Activated T-cell treated with anti-CD3 and anti-CD28 coated beads, Interleukin-2, amount 50 U/mL, for 72 hours (primary cell): Measurements from ENCODE around the gene HDAC9. TPM values are rescaled to one million over a fixed set of nuclear protein-coding genes. Genes with fewer than 3 reads are reported as not detected.

Experiments
- ATAC-seq, 2 donors: fragments of 150-1000 bp; cut with Tn5 transposase; replicated peaks in 1 of 2; 2 replicates each; pipeline ENCODE4 v1.10.0; 2021; ENCODE audit warnings: moderate library complexity in 2 of 2, mild to moderate bottlenecking in 1 of 2
- DNase-seq, 2 donors: peaks; one replicate each; pipeline ENCODE4 v3.0.0; 2021 to 2022; ENCODE audit warnings: mixed read lengths in 1 of 2
- H3K27ac Mint-ChIP-seq: one replicate; pipeline ENCODE4 v1.8.0; 2022; ENCODE audit warnings: mild to moderate bottlenecking, moderate library complexity, mixed read lengths
- H3K27me3 Mint-ChIP-seq: one replicate; pipeline ENCODE4 v1.8.0; 2022; ENCODE audit warnings: low read depth, mixed read lengths
- H3K36me3 Mint-ChIP-seq, 2 donors: one replicate each; pipeline ENCODE4 v1.8.0; 2022; ENCODE audit warnings: mixed read lengths in 2 of 2, mild to moderate bottlenecking in 1 of 2; ENCODE audit not compliant: insufficient read depth in 2 of 2
- H3K4me1 Mint-ChIP-seq: one replicate; pipeline ENCODE4 v1.8.0; 2022; ENCODE audit warnings: low read depth, mixed read lengths
- H3K4me3 Mint-ChIP-seq, 2 donors: one replicate each; pipeline ENCODE4 v1.8.0; 2022; ENCODE audit warnings: mild to moderate bottlenecking in 2 of 2, mixed read lengths in 2 of 2, moderate library complexity in 2 of 2
- H3K9me3 Mint-ChIP-seq, 2 donors: one replicate each; pipeline ENCODE4 v1.8.0; 2022; ENCODE audit warnings: mixed read lengths in 2 of 2
- total RNA-seq, 2 donors: library from RNA; stranded (reverse); gene quantifications; one replicate each; pipeline ENCODE4 v1.2.3, GENCODE V29; 2022

HDAC9 gene
- total RNA-seq, 2 donors from 2014 or later: 0.55 to 2.9 TPM

- no peak for DNase-seq
- Mint-ChIP-seq H3K36me3 (no peaks in the 10 kb centered on the region), H3K9me3 (no peaks in the 10 kb centered on the region), H3K27ac (no peak overlapping the region), H3K27me3 (no peaks in the 10 kb centered on the region), H3K4me1 (no peaks in the 10 kb centered on the region), H3K4me3 (no peak overlapping the region)
- ATAC-seq: no peak
Observed at GRCh38 chr7:18520450-18521235, 25.1 kb downstream of the HDAC9 start.

GRCh38 chr7:18521236-18521589, 25.7 kb downstream of the HDAC9 start:
- no peak overlapping the region for H3K27ac Mint-ChIP-seq
- H3K36me3 Mint-ChIP-seq: no peaks in the 10 kb centered on the region
- no peaks in the 10 kb centered on the region for H3K27me3 Mint-ChIP-seq
- no peaks in the 10 kb centered on the region for H3K9me3 Mint-ChIP-seq
- no peaks in the 10 kb centered on the region for H3K4me1 Mint-ChIP-seq
- no peak for ATAC-seq
- no peak for DNase-seq
- H3K4me3 Mint-ChIP-seq: no peak overlapping the region

- no peaks in the 10 kb centered on the region for H3K4me1 Mint-ChIP-seq
- ATAC-seq (peak; percentile 89 to 92), DNase-seq (no peak)
- no peaks in the 10 kb centered on the region for H3K36me3 Mint-ChIP-seq
- H3K27me3 Mint-ChIP-seq: no peaks in the 10 kb centered on the region
- H3K27ac Mint-ChIP-seq: no peak overlapping the region
- peak overlapping the region in 1 of 2 donors; percentile 21 for H3K4me3 Mint-ChIP-seq
- H3K9me3 Mint-ChIP-seq: no peaks in the 10 kb centered on the region
Observed at GRCh38 chr7:18521945-18522566, 26.5 kb downstream of the HDAC9 start.

GRCh38 chr7:18524248-18524647, 28.7 kb downstream of the HDAC9 start:
- Mint-ChIP-seq H3K27ac (no peak overlapping the region), H3K9me3 (no peaks in the 10 kb centered on the region), H3K36me3 (no peaks in the 10 kb centered on the region), H3K4me3 (no peak overlapping the region), H3K4me1 (no peaks in the 10 kb centered on the region), H3K27me3 (no peaks in the 10 kb centered on the region)
- ATAC-seq (no peak), DNase-seq (no peak)

- no peaks in the 10 kb centered on the region for H3K36me3 Mint-ChIP-seq
- no peak for DNase-seq
- ATAC-seq: no peak
- H3K4me3 Mint-ChIP-seq: no peak overlapping the region
- H3K27me3 Mint-ChIP-seq: no peaks in the 10 kb centered on the region
- no peak overlapping the region for H3K27ac Mint-ChIP-seq
- H3K4me1 Mint-ChIP-seq: no peaks in the 10 kb centered on the region
- H3K9me3 Mint-ChIP-seq: no peaks in the 10 kb centered on the region
Observed at GRCh38 chr7:18526368-18526878, 30.9 kb downstream of the HDAC9 start.

- DNase-seq: no peak
Observed at GRCh38 chr7:18529239-18529638, 33.7 kb downstream of the HDAC9 start.

GRCh38 chr7:18530224-18531179, 35.0 kb downstream of the HDAC9 start:
- Mint-ChIP-seq H3K36me3 (no peaks in the 10 kb centered on the region), H3K4me3 (no peak overlapping the region), H3K27ac (no peak overlapping the region), H3K9me3 (no peaks in the 10 kb centered on the region), H3K27me3 (peaks cover 6% of the 10 kb centered on the region), H3K4me1 (no peaks in the 10 kb centered on the region)
- ATAC-seq: no peak
- DNase-seq: no peak

More at GRCh38 chr7:18529239-18529638, 33.7 kb downstream of the HDAC9 start:
- Mint-ChIP-seq H3K36me3 (no peaks in the 10 kb centered on the region), H3K4me1 (no peaks in the 10 kb centered on the region), H3K27me3 (no peaks in the 10 kb centered on the region), H3K27ac (no peak overlapping the region), H3K9me3 (no peaks in the 10 kb centered on the region), H3K4me3 (no peak overlapping the region)
- ATAC-seq: no peak

GRCh38 chr7:18531539-18531938, 36.0 kb downstream of the HDAC9 start:
- no peaks in the 10 kb centered on the region for H3K36me3 Mint-ChIP-seq
- H3K9me3 Mint-ChIP-seq: no peaks in the 10 kb centered on the region
- no peaks in the 10 kb centered on the region for H3K4me1 Mint-ChIP-seq
- H3K27me3 Mint-ChIP-seq: peaks cover 6% of the 10 kb centered on the region
- H3K27ac Mint-ChIP-seq: no peak overlapping the region
- H3K4me3 Mint-ChIP-seq: no peak overlapping the region
- no peak for DNase-seq
- ATAC-seq: no peak

- H3K27ac Mint-ChIP-seq: no peak overlapping the region
- H3K9me3 Mint-ChIP-seq: no peaks in the 10 kb centered on the region
- DNase-seq: no peak
- no peaks in the 10 kb centered on the region for H3K36me3 Mint-ChIP-seq
- H3K27me3 Mint-ChIP-seq: peaks cover 6% of the 10 kb centered on the region
- H3K4me3 Mint-ChIP-seq: no peak overlapping the region
- H3K4me1 Mint-ChIP-seq: peaks cover 3% of the 10 kb centered on the region
- peak; percentile 53 to 58 for ATAC-seq
Observed at GRCh38 chr7:18532813-18533212, 37.3 kb downstream of the HDAC9 start.

- peaks cover 6% of the 10 kb centered on the region for H3K27me3 Mint-ChIP-seq
- DNase-seq (no peak), ATAC-seq (no peak)
- peaks cover 16% of the 10 kb centered on the region for H3K4me1 Mint-ChIP-seq
- no peaks in the 10 kb centered on the region for H3K36me3 Mint-ChIP-seq
- no peaks in the 10 kb centered on the region for H3K9me3 Mint-ChIP-seq
- H3K4me3 Mint-ChIP-seq: no peak overlapping the region
- H3K27ac Mint-ChIP-seq: no peak overlapping the region
Observed at GRCh38 chr7:18534481-18534880, 38.9 kb downstream of the HDAC9 start.

- H3K27ac Mint-ChIP-seq: no peak overlapping the region
- peaks cover 6% of the 10 kb centered on the region for H3K27me3 Mint-ChIP-seq
- H3K4me1 Mint-ChIP-seq: peaks cover 16% of the 10 kb centered on the region
- H3K36me3 Mint-ChIP-seq: no peaks in the 10 kb centered on the region
- H3K9me3 Mint-ChIP-seq: no peaks in the 10 kb centered on the region
- no peak for ATAC-seq
- no peak for DNase-seq
- H3K4me3 Mint-ChIP-seq: no peak overlapping the region
Observed at GRCh38 chr7:18535810-18536415, 40.4 kb downstream of the HDAC9 start.

- Mint-ChIP-seq H3K4me3 (no peak overlapping the region), H3K4me1 (peaks cover 16% of the 10 kb centered on the region), H3K9me3 (no peaks in the 10 kb centered on the region), H3K27ac (no peak overlapping the region), H3K36me3 (no peaks in the 10 kb centered on the region), H3K27me3 (peaks cover 6% of the 10 kb centered on the region)
- ATAC-seq (no peak), DNase-seq (no peak)
Observed at GRCh38 chr7:18536486-18536885, 40.9 kb downstream of the HDAC9 start.
